ENCODE results near the gene ABCD1.

Gene ABCD1

GRCh38 chrX:153723351-153724251 is 1.1 kb upstream of the ABCD1 start:
- 0 out of 2 replicates have a peak overlapping the region, but pooled peaks have one; percentile 27 for H2AFZ ChIP-seq (ENCODE audit: low read length)
- no peaks in the 10 kb centered on the region for H3K27me3 ChIP-seq (ENCODE audit: insufficient read depth, low read length, poor library complexity, severe bottlenecking)
- peaks cover 37% of the 10 kb centered on the region for H3K4me1 ChIP-seq (ENCODE audit: insufficient read depth, low read length, poor library complexity, severe bottlenecking)
- no peaks in the 10 kb centered on the region for H3K9me3 ChIP-seq (ENCODE audit: insufficient read depth, low read depth, low read length)
- TF ChIP-seq EZH2phosphoT487 (IDR thresholded peaks at IDR 0.05; ENCODE audit: borderline replicate concordance) = no peak
- TF ChIP-seq CTCF (conservative IDR thresholded peaks at IDR 0.05; ENCODE audit: low read length) = peak; percentile 48
- H3K79me2 ChIP-seq (ENCODE audit: insufficient read depth, low read length) = peaks cover 59% of the 10 kb centered on the region
- H3K9ac ChIP-seq (ENCODE audit: low read depth, low read length, poor library complexity, severe bottlenecking) = peak overlapping the region; percentile 88
- no peaks in the 10 kb centered on the region for H3F3A ChIP-seq (ENCODE audit: low read depth)
- H3K36me3 ChIP-seq (ENCODE audit: insufficient read depth, low read length) = peaks cover 21% of the 10 kb centered on the region; the same call in 1 of the 2 replicates
- peak overlapping the region; percentile 77 for H3K4me3 ChIP-seq (ENCODE audit: low read length, poor library complexity, severe bottlenecking)
- no peaks in the 10 kb centered on the region for H3K9me2 ChIP-seq (replicated peaks; ENCODE audit: low read depth, low read length)
- H3K4me2 ChIP-seq (ENCODE audit: low read depth, low read length, poor library complexity, severe bottlenecking) = peak overlapping the region; percentile 83
- peaks cover 30% of the 10 kb centered on the region for H4K20me1 ChIP-seq (ENCODE audit: insufficient read depth, low read length, poor library complexity, severe bottlenecking)

DNA sequence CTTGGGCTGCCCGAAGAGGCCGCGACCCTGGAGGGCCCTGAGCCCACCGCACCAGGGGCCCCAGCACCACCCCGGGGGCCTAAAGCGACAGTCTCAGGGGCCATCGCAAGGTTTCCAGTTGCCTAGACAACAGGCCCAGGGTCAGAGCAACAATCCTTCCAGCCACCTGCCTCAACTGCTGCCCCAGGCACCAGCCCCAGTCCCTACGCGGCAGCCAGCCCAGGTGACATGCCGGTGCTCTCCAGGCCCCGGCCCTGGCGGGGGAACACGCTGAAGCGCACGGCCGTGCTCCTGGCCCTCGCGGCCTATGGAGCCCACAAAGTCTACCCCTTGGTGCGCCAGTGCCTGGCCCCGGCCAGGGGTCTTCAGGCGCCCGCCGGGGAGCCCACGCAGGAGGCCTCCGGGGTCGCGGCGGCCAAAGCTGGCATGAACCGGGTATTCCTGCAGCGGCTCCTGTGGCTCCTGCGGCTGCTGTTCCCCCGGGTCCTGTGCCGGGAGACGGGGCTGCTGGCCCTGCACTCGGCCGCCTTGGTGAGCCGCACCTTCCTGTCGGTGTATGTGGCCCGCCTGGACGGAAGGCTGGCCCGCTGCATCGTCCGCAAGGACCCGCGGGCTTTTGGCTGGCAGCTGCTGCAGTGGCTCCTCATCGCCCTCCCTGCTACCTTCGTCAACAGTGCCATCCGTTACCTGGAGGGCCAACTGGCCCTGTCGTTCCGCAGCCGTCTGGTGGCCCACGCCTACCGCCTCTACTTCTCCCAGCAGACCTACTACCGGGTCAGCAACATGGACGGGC is 579 bp downstream of the ABCD1 start:
- Histone ChIP-seq H3K36me3 (ENCODE audit: insufficient read depth, low read length) (peaks cover 5% of the 10 kb centered on the region; the same call in 1 of the 2 replicates), H3F3A (ENCODE audit: low read depth) (no peaks in the 10 kb centered on the region), H3K4me3 (ENCODE audit: low read length, poor library complexity, severe bottlenecking) (peak overlapping the region; percentile 77), H4K20me1 (ENCODE audit: insufficient read depth, low read length, poor library complexity, severe bottlenecking) (peaks cover 22% of the 10 kb centered on the region), H3K9me2 (replicated peaks; ENCODE audit: low read depth, low read length) (no peaks in the 10 kb centered on the region), H2AFZ (ENCODE audit: low read length) (no peak overlapping the region), H3K9me3 (ENCODE audit: insufficient read depth, low read depth, low read length) (no peaks in the 10 kb centered on the region), H3K9ac (ENCODE audit: low read depth, low read length, poor library complexity, severe bottlenecking) (peak overlapping the region; percentile 88), H3K27me3 (ENCODE audit: insufficient read depth, low read length, poor library complexity, severe bottlenecking) (no peaks in the 10 kb centered on the region), H3K4me2 (ENCODE audit: low read depth, low read length, poor library complexity, severe bottlenecking) (peak overlapping the region; percentile 78), H3K79me2 (ENCODE audit: insufficient read depth, low read length) (peaks cover 43% of the 10 kb centered on the region), H3K4me1 (ENCODE audit: insufficient read depth, low read length, poor library complexity, severe bottlenecking) (peaks cover 37% of the 10 kb centered on the region)
- TF ChIP-seq CTCF (conservative IDR thresholded peaks at IDR 0.05; ENCODE audit: low read length) (no peak), EZH2phosphoT487 (IDR thresholded peaks at IDR 0.05; ENCODE audit: borderline replicate concordance) (no peak)

GRCh38 chrX:153725832-153726285 is 1.2 kb downstream of the ABCD1 start:
- H4K20me1 ChIP-seq (ENCODE audit: insufficient read depth, low read length, poor library complexity, severe bottlenecking) = peaks cover 17% of the 10 kb centered on the region
- TF ChIP-seq EZH2phosphoT487 (IDR thresholded peaks at IDR 0.05; ENCODE audit: borderline replicate concordance) (no peak), CTCF (conservative IDR thresholded peaks at IDR 0.05; ENCODE audit: low read length) (no peak)
- H3F3A ChIP-seq (ENCODE audit: low read depth) = no peaks in the 10 kb centered on the region
- H3K9me3 ChIP-seq (ENCODE audit: insufficient read depth, low read depth, low read length) = no peaks in the 10 kb centered on the region
- H3K79me2 ChIP-seq (ENCODE audit: insufficient read depth, low read length) = peaks cover 37% of the 10 kb centered on the region
- H3K36me3 ChIP-seq (ENCODE audit: insufficient read depth, low read length) = 0 out of 2 replicates have a peak, but pooled peaks cover under 1% of the 10 kb centered on the region
- H3K27me3 ChIP-seq (ENCODE audit: insufficient read depth, low read length, poor library complexity, severe bottlenecking) = no peaks in the 10 kb centered on the region
- H2AFZ ChIP-seq (ENCODE audit: low read length) = no peak overlapping the region
- H3K9me2 ChIP-seq (replicated peaks; ENCODE audit: low read depth, low read length) = no peaks in the 10 kb centered on the region
- H3K9ac ChIP-seq (ENCODE audit: low read depth, low read length, poor library complexity, severe bottlenecking) = no peak overlapping the region
- H3K4me1 ChIP-seq (ENCODE audit: insufficient read depth, low read length, poor library complexity, severe bottlenecking) = peaks cover 34% of the 10 kb centered on the region
- H3K4me2 ChIP-seq (ENCODE audit: low read depth, low read length, poor library complexity, severe bottlenecking) = peak overlapping the region; percentile 78
- H3K4me3 ChIP-seq (ENCODE audit: low read length, poor library complexity, severe bottlenecking) = peak overlapping the region; percentile 77
